ENCODE data around the gene TP53BP2.
"Not testable (repeated sequence)": the region's sequence is repeated elsewhere in the genome, so short reads cannot be mapped to it uniquely, and the experiment has no call there.

TP53BP2 gene, protein sequence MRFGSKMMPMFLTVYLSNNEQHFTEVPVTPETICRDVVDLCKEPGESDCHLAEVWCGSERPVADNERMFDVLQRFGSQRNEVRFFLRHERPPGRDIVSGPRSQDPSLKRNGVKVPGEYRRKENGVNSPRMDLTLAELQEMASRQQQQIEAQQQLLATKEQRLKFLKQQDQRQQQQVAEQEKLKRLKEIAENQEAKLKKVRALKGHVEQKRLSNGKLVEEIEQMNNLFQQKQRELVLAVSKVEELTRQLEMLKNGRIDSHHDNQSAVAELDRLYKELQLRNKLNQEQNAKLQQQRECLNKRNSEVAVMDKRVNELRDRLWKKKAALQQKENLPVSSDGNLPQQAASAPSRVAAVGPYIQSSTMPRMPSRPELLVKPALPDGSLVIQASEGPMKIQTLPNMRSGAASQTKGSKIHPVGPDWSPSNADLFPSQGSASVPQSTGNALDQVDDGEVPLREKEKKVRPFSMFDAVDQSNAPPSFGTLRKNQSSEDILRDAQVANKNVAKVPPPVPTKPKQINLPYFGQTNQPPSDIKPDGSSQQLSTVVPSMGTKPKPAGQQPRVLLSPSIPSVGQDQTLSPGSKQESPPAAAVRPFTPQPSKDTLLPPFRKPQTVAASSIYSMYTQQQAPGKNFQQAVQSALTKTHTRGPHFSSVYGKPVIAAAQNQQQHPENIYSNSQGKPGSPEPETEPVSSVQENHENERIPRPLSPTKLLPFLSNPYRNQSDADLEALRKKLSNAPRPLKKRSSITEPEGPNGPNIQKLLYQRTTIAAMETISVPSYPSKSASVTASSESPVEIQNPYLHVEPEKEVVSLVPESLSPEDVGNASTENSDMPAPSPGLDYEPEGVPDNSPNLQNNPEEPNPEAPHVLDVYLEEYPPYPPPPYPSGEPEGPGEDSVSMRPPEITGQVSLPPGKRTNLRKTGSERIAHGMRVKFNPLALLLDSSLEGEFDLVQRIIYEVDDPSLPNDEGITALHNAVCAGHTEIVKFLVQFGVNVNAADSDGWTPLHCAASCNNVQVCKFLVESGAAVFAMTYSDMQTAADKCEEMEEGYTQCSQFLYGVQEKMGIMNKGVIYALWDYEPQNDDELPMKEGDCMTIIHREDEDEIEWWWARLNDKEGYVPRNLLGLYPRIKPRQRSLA

DNA sequence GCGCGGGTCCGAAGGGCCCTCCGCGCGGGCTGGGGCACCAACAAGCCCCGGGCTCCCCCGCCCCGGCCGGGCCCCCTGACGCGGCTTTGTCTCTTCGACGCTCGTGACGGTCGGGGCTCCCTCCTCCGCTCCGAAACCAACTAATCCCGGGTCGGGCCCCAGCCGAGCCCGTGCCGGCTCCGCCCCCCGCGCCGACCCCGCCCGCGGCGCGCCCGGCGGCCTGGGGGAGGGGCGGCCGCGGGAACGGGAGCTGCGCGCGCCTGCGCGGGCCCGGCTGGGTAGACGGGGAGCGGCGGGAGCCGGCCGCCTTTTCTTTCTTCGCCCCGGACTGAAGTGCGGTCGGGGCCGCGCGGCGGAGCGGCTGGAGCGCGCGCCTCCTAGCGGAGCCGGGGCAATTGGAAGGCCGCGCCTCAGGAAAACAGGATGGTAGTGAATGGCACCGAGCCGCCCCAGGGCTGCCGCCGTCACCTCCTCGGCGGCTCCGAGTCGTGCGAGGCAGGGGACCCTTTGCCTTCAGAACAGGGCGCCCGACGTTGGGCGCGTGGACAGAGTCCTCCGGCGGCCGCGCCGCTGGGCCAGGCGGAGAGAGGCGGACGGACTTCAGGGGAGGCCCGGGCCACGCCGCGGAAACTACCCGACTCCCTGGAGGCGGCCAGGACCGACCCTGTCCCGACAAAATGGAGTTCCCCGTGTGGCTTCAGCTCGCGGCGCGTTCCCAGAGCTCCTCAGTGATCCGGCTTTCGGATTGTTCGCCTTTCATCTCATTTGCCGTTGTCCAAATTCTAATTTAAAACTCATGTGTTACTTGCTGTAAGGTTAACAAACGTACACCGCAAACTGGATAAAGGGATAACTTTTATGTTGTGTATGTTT lies at the start of gene TP53BP2:
TSS of gene TP53BP2 (minus strand) at position 138 of the 873 bp plus-strand sequence. CDS start 267 bp downstream, outside the sequence.
- DNase-seq (ENCODE audit: low read depth): peak; percentile 80

GRCh38 chr1:223890494-223890893 lies 44.7 kb upstream of the TP53BP2 start:
- DNase-seq (ENCODE audit: low read depth): not testable (repeated sequence)

GRCh38 chr1:223889319-223889718 lies 43.6 kb upstream of the TP53BP2 start:
- not testable (repeated sequence) for DNase-seq (ENCODE audit: low read depth)

DNA sequence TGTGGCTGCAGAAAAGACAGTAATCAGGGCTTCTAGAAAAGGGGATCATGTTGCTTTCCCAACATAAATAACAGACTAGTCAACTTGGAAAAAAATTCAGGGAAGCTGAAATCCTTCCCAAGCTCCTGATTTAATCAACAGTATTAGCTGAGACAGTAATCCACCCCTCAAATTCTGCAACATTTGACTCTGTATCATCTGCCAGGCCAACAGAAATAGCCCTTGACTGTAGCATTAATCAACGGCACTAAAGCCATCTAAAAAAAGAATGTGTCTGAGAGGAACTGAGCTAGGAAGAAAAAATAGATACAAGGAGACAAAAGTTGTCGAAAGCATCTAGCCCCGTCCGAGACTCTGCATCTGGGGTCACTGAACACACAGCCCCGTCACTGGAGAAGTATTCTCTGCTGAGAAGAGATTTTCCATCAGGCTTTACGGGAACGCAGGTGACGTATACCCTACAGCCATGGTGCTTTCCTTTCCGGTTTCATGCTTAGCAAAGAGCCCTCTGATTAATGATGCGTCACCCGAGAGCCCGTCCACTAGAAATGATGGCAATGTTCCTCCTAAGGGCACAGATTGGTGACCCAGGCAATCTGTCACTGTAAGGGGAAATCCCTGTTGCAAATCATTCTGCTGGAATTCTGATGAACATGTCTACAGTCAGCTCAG lies 42.1 kb upstream of the TP53BP2 start:
- no peak for DNase-seq (ENCODE audit: low read depth)

GRCh38 chr1:223886516-223886921 lies 40.8 kb upstream of the TP53BP2 start:
- DNase-seq (ENCODE audit: low read depth): no peak

GRCh38 chr1:223885614-223886013 lies 39.9 kb upstream of the TP53BP2 start:
- DNase-seq (ENCODE audit: low read depth): no peak

- DNase-seq (ENCODE audit: low read depth): no peak
These were observed 33.0 kb upstream of the TP53BP2 start for GRCh38 chr1:223878598-223879325.

DNA sequence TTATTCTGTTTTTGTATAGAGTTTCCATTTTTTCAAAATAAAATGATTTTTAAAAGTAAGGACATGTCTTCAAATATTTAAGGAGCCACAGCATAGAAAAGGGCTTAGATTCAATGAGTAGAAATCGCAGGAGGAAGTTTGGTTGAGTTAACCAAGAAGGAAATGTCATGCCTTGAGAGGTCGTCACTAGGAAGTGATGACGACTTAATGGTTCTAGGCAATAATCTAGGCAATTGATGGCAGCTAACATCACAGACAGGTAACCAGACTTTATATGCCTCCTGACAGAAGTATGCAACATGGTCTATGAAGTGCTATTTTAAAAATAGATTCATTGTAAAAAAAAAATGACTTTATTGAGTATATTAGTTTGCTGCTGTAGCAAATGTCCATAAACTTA lies 32.1 kb upstream of the TP53BP2 start:
- DNase-seq (ENCODE audit: low read depth): no peak

DNA sequence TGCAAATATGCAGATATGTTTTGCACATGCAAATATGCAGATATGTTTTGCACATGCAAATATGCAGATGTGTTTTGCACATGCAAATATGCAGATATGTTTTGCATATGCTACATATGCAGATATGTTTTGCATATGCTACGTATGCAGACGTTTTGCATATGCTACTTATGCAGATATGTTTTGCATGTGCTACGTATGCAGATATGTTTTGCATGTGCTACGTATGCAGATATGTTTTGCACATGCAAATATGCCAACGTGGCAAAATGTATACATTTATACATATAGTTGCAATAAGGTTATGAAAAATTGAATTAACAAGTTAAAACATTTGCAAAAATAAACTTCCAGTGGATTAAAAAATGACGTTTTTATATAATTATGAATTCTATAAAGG lies 30.8 kb upstream of the TP53BP2 start:
- no peak for DNase-seq (ENCODE audit: low read depth)

- no peak for DNase-seq (ENCODE audit: low read depth)
These were observed 27.3 kb upstream of the TP53BP2 start for GRCh38 chr1:223873044-223873443.

DNA sequence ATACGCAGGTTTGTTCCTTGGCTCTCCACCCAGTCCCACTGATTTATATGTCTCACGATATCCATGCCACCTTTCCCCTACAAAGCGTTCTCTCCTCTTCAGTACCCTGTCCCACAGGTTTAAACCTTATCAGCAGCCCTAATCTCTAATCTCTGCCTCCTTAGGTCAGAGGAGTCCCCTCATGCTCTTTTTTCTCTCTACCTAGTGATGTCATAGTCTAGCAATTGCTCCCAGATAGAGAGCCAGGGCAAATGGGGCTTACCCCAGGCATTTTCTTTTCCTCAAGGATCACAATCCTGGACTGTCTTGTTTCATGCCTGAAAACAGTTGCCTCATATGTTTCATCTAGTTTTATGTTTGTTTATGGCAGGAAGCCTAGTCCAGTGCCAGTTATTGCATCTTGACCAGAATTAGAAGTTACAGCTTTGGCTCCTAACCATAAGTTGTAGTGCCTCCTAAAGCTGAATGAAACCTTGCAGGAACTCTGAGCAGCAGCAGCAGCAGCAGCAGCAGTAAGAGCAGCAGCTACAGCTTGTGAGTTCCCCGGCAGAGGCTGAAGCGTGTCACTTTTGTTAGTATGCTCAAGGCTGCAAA lies 26.7 kb upstream of the TP53BP2 start:
- no peak for DNase-seq (ENCODE audit: low read depth)

DNA sequence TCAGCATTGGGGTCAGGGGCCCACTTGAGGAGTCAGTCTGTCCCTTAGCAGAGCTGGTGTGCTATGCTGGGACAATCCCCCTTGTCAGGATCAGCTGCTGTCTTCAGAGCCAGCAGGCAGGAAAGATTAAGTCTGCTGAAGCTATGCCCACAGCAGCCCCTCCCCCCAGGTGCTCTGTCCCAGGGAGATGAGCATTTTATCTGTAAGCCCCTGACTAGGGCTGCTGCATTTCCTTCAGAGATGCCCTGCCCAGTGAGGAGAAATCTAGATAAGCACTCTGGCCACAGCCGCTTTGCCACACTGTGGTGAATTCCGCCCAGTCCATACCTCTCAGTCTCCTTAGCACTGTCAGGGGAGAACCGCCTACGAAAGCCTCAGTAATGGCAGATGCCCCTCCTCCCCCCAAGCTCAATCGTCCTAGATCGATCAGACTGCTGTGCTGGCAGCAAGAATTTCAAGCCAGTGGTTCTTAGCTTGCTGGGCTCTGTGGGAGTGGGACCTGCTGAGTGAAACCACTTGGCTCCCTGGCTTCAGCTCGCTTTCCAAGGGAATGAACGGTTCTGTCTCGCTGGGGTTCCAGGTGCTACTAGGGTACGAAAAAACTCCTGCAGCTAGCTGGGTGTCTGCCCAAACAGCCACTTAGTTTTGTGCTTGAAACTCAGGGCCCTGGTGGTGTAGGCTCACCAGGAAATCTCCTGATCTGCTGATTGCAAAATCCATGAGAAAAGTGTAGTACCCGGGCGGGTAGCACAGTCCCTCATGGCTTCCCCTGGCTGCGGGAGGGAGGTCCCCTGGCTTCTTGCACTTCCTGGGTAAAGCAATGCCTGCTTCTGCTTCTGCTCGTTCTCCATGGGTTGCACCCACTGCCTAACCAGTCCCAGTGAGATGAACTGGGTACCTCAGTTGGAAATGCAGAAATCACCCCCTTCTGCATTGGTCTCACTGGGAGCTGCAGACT lies 25.1 kb upstream of the TP53BP2 start:
- DNase-seq (ENCODE audit: low read depth): no peak

DNA sequence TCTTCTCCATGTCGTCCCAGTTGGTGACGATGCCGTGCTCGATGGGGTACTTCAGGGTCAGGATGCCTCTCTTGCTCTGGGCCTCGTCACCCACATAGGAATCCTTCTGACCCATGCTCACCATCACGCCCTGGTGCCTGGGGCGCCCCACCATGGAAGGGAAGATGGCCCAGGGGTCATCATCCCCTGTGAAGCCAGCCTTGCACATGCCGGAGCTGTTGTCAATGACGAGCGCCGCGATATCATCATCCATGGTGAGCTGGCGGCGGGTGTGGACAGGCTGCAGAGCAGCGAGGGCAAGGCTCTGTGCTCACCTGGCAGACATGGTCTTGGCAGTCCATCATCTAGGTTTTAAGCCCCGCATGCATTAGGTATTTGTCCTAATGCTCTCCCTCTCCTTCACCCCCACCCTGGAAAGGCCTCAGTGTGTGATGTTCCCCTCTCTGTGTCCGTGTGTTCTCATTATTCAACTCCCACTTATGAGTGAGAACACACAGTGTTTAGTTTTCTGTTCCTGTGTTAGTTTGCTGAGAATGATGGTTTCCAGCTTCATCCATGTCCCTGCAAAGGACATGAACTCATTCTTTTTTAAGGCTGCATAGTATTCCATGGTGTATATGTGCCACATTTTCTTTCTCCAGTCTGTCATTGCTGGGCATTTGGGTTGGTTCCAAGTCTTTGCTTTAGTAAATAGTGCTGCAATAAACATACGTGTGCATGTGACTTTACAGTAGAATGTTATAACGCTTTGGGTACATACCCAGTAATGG lies 19.0 kb upstream of the TP53BP2 start:
- DNase-seq (ENCODE audit: low read depth): not testable (repeated sequence)

DNA sequence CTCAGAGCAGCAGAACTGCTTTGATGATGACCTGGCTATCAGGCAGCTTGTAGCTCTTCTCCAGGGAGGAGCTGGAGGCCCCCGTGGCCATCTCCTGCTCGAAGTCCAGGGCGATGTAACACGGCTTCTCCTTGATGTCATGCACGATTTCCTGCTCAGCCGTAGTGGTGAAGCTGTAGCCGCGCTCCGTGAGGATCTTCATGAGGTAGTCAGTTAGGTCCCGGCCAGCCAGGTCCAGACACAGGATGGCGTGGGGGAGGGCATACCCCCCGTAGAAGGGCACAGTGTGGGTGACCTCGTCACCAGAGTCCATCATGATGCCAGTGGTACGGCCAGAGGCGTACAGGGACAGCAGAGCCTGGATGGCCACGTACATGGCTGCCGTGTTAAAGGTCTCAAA lies 18.3 kb upstream of the TP53BP2 start:
- no peak for DNase-seq (ENCODE audit: low read depth)

DNA sequence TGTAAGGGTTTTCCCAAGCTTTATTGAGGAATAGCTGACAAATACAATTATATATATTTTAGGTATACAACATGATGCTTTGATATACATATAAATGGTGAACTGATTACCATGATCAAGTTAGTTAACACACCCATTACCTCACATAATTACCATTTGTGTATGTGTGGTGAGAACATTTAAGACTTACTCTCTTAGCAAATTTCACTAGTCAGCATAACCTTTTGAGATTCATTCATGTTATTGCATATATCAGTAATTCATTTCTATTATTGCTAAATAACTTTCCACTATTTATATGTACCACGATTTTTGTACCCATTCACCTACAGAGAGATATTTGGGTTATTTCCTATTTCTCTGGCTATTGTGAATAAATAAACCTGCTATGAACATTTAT lies 16.2 kb upstream of the TP53BP2 start:
- no peak for DNase-seq (ENCODE audit: low read depth)

DNA sequence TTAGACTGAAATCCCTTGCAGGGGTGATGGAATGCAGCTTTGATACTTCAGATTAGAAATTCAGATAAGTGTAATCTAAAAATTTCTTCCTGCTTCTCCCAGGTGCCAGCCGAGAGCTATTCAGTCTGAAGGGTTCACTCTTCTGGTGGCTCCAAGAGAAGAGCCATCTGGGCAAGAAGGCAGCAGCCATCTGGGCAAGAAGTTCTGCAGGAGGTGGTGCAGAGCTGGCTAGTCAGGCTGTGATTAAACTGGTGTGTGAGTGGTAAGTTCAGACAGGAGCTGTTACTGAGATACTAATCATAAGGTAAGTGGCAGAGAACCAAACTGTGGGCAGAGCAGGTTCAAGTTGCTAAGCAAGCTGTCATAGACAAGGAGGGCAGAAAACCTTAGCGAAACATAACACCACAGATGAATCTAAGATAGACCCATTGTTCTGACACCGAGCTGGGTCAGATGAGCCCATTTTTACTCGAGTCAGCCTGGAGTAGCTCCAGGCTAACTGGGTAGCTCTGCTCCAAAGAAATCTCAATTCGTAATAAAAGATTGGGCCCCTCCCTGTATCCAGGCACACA lies 14.4 kb upstream of the TP53BP2 start:
- no peak for DNase-seq (ENCODE audit: low read depth)

DNA sequence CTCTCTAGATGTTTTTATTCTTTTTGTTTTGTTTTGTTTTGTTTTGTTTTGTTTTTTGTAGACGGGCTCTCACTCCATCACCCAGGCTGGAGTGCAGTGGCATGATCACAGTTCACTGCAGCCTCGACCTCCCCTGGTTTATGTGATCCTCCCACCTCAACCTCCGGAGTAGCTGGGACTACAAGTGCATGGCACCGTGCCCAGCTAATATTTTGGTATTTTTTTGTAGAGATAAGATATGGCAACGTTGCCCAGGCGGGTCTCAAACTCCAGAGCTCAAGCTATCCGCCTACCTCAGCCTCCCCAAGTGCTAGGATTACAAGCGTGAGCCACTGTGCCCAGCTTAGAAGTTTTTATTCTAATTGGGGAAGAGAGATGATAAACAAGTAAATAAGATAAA lies 13.3 kb upstream of the TP53BP2 start:
- DNase-seq (ENCODE audit: low read depth): no peak

- DNase-seq (ENCODE audit: low read depth): no peak
These were observed 10.6 kb upstream of the TP53BP2 start for GRCh38 chr1:223856386-223856785.
